WTC11 (cell line): Measurements from ENCODE around the gene CLEC16A.

Experiments
- CREB1 ChIP-seq: sonication (generic); formaldehyde crosslinking; IDR thresholded peaks from 2 replicates; pipeline ENCODE4 v1.8.0; 2023; ENCODE audit warnings: mild to moderate bottlenecking, missing genetic modification reagents
- E2F1 ChIP-seq: sonication (generic); formaldehyde crosslinking; IDR thresholded peaks from 2 replicates; pipeline ENCODE4 v1.8.0; 2022; ENCODE audit warnings: mild to moderate bottlenecking, missing genetic modification reagents
- FOXJ3 ChIP-seq: sonication (generic); formaldehyde crosslinking; IDR thresholded peaks from 2 replicates; pipeline ENCODE4 v1.9.0; 2021; ENCODE audit warnings: missing genetic modification reagents, mild to moderate bottlenecking, borderline replicate concordance
- JUN ChIP-seq: sonication (generic); formaldehyde crosslinking; IDR thresholded peaks from 2 replicates; pipeline ENCODE4 v1.8.0; 2023; ENCODE audit warnings: mild to moderate bottlenecking, missing genetic modification reagents
- MAX ChIP-seq: sonication (generic); formaldehyde crosslinking; IDR thresholded peaks from 2 replicates; pipeline ENCODE4 v1.8.0; 2022; ENCODE audit warnings: mild to moderate bottlenecking, missing genetic modification reagents
- TP53 ChIP-seq: sonication (generic); formaldehyde crosslinking; IDR thresholded peaks from 2 replicates; pipeline ENCODE4 v1.8.1; 2023; ENCODE audit warnings: mild to moderate bottlenecking, missing genetic modification reagents
- USF2 ChIP-seq: sonication (generic); formaldehyde crosslinking; IDR thresholded peaks from 2 replicates; pipeline ENCODE4 v1.8.1; 2023; ENCODE audit warnings: mild to moderate bottlenecking, missing genetic modification reagents, moderate library complexity
- ZNF121 ChIP-seq: sonication (generic); formaldehyde crosslinking; IDR thresholded peaks from 2 replicates; pipeline ENCODE4 v1.8.0; 2023; ENCODE audit warnings: missing genetic modification reagents
- TF ChIP-seq, protein P1 (sequence below): fragments of 200-600 bp; IDR thresholded peaks from 2 replicates; pipeline ENCODE4 v1.8.0; 2022; ENCODE audit warnings: antibody characterized with exemption

GRCh38 chr16:11001611-11002010 is 57.2 kb downstream of the CLEC16A start:
- TF ChIP-seq, protein P1, sequence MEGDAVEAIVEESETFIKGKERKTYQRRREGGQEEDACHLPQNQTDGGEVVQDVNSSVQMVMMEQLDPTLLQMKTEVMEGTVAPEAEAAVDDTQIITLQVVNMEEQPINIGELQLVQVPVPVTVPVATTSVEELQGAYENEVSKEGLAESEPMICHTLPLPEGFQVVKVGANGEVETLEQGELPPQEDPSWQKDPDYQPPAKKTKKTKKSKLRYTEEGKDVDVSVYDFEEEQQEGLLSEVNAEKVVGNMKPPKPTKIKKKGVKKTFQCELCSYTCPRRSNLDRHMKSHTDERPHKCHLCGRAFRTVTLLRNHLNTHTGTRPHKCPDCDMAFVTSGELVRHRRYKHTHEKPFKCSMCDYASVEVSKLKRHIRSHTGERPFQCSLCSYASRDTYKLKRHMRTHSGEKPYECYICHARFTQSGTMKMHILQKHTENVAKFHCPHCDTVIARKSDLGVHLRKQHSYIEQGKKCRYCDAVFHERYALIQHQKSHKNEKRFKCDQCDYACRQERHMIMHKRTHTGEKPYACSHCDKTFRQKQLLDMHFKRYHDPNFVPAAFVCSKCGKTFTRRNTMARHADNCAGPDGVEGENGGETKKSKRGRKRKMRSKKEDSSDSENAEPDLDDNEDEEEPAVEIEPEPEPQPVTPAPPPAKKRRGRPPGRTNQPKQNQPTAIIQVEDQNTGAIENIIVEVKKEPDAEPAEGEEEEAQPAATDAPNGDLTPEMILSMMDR, result no peak
- TF ChIP-seq E2F1 (CRISPR knock-in tag) (no peak), CREB1 (CRISPR knock-in tag) (no peak), MAX (CRISPR knock-in tag) (no peak), USF2 (CRISPR knock-in tag) (no peak), JUN (CRISPR knock-in tag) (no peak), ZNF121 (CRISPR knock-in tag) (no peak), FOXJ3 (CRISPR knock-in tag) (no peak), TP53 (CRISPR knock-in tag) (no peak)
